WTC11 (cell line): ENCODE data around the gene MIDN. TPM values are rescaled to one million over a fixed set of nuclear protein-coding genes. Genes with fewer than 3 reads are reported as not detected.

Experiments
- ATAC-seq: fragments of 200-7000 bp; cut with Tn5 transposase; 2 replicates; pipeline ENCODE4 v1.10.0; 2021; ENCODE audit warnings: mild to moderate bottlenecking, moderate library complexity
- CTCF ChIA-PET: fragments of 300-600 bp; sonication (Branson Sonifier 250); formaldehyde crosslinking; loops from one replicate; lab custom pipeline; 2021; ENCODE audit warnings: antibody characterized with exemption; lab: Charles Lee
- POLR2A ChIA-PET: fragments of 350-600 bp; sonication (Branson Sonifier 250); formaldehyde crosslinking; loops from one replicate; lab custom pipeline; 2021; ENCODE audit warnings: antibody characterized with exemption; lab: Charles Lee
- DNase-seq: peaks from one replicate; pipeline ENCODE4 v3.0.0; 2021; ENCODE audit warnings: low spot score
- H3K27ac Mint-ChIP-seq: 2 replicates; pipeline ENCODE4 v1.8.0; 2021; ENCODE audit warnings: mixed read lengths
- H3K27me3 Mint-ChIP-seq: 2 replicates; pipeline ENCODE4 v1.8.0; 2021; ENCODE audit warnings: low read depth, mild to moderate bottlenecking, moderate library complexity, mixed read lengths
- H3K36me3 Mint-ChIP-seq: 2 replicates; pipeline ENCODE4 v1.8.0; 2021; ENCODE audit warnings: mixed read lengths
- H3K4me1 Mint-ChIP-seq: 2 replicates; pipeline ENCODE4 v1.8.0; 2022; ENCODE audit warnings: mixed read lengths
- H3K4me3 Mint-ChIP-seq: 2 replicates; pipeline ENCODE4 v1.8.0; 2021; ENCODE audit warnings: mild to moderate bottlenecking, moderate library complexity, mixed read lengths
- H3K9me3 Mint-ChIP-seq: 2 replicates; pipeline ENCODE4 v1.8.0; 2021; ENCODE audit warnings: mixed read lengths
- ATF1 ChIP-seq: sonication (generic); formaldehyde crosslinking; IDR thresholded peaks from 2 replicates; pipeline ENCODE4 v1.8.1; 2023; ENCODE audit warnings: mild to moderate bottlenecking, moderate library complexity, missing genetic modification reagents
- ESRRA ChIP-seq: sonication (generic); formaldehyde crosslinking; IDR thresholded peaks from 2 replicates; pipeline ENCODE4 v1.8.1; 2022; ENCODE audit warnings: mild to moderate bottlenecking, missing genetic modification reagents, borderline replicate concordance
- GTF2I ChIP-seq: fragments of 250-450 bp; sonication (Bioruptor Pico); conservative IDR thresholded peaks from 2 replicates; pipeline ENCODE4 v1.4.0; 2021; ENCODE audit warnings: mild to moderate bottlenecking
- KAT7 ChIP-seq: sonication (generic); formaldehyde crosslinking; IDR thresholded peaks from 2 replicates; pipeline ENCODE4 v1.8.1; 2023; ENCODE audit warnings: missing genetic modification reagents, mild to moderate bottlenecking, borderline replicate concordance
- NR3C1 ChIP-seq: sonication (generic); formaldehyde crosslinking; conservative IDR thresholded peaks from 2 replicates; pipeline ENCODE4 v1.8.1; 2023; ENCODE audit warnings: low read depth, mild to moderate bottlenecking, missing genetic modification reagents
- RORB ChIP-seq: fragments of 250-450 bp; sonication (Bioruptor Pico); IDR thresholded peaks from 2 replicates; pipeline ENCODE4 v1.9.0; 2021; ENCODE audit warnings: mild to moderate bottlenecking
- ZNF138 ChIP-seq: sonication (generic); formaldehyde crosslinking; conservative IDR thresholded peaks from 2 replicates; pipeline ENCODE4 v1.8.1; 2022; ENCODE audit warnings: mild to moderate bottlenecking, moderate library complexity, missing genetic modification reagents
- total RNA-seq: library from RNA; stranded (reverse); gene quantifications from 3 replicates; pipeline ENCODE4 v1.2.3, GENCODE V29; 2021
- TF ChIP-seq, protein P1 (sequence below): sonication (generic); formaldehyde crosslinking; IDR thresholded peaks from 2 replicates; pipeline ENCODE4 v1.8.0; 2023; ENCODE audit warnings: missing genetic modification reagents, mild to moderate bottlenecking, borderline replicate concordance
- TF ChIP-seq, protein P2 (sequence below): sonication (generic); formaldehyde crosslinking; IDR thresholded peaks from 2 replicates; pipeline ENCODE4 v1.8.1; 2022; ENCODE audit warnings: mild to moderate bottlenecking, moderate library complexity, missing genetic modification reagents
- TF ChIP-seq, protein P3 (sequence below): sonication (generic); formaldehyde crosslinking; conservative IDR thresholded peaks from 2 replicates; pipeline ENCODE4 v1.8.1; 2023; ENCODE audit warnings: mild to moderate bottlenecking, low read depth, missing genetic modification reagents, moderate library complexity
- TF ChIP-seq, protein P4 (sequence below): sonication (generic); formaldehyde crosslinking; IDR thresholded peaks from 2 replicates; pipeline ENCODE4 v1.8.1; 2023; ENCODE audit warnings: mild to moderate bottlenecking, missing genetic modification reagents, moderate library complexity
- TF ChIP-seq, protein P5 (sequence below): fragments of 250-450 bp; sonication (Bioruptor Pico); conservative IDR thresholded peaks from 2 replicates; pipeline ENCODE4 v1.9.0; 2021; ENCODE audit warnings: mild to moderate bottlenecking
- TF ChIP-seq, protein P6 (sequence below): sonication (generic); formaldehyde crosslinking; IDR thresholded peaks from 2 replicates; pipeline ENCODE4 v1.8.0; 2022; ENCODE audit warnings: mild to moderate bottlenecking, missing genetic modification reagents
- TF ChIP-seq, protein P7 (sequence below): sonication (generic); formaldehyde crosslinking; IDR thresholded peaks from 2 replicates; pipeline ENCODE4 v1.8.0; 2023; ENCODE audit warnings: missing genetic modification reagents
- TF ChIP-seq, protein P8 (sequence below): sonication (generic); formaldehyde crosslinking; IDR thresholded peaks from 2 replicates; pipeline ENCODE4 v1.8.1; 2022; ENCODE audit warnings: low read depth, missing genetic modification reagents, borderline replicate concordance

MIDN gene
- total RNA-seq, 1 experiment from 2014 or later, result 189 TPM

DNA sequence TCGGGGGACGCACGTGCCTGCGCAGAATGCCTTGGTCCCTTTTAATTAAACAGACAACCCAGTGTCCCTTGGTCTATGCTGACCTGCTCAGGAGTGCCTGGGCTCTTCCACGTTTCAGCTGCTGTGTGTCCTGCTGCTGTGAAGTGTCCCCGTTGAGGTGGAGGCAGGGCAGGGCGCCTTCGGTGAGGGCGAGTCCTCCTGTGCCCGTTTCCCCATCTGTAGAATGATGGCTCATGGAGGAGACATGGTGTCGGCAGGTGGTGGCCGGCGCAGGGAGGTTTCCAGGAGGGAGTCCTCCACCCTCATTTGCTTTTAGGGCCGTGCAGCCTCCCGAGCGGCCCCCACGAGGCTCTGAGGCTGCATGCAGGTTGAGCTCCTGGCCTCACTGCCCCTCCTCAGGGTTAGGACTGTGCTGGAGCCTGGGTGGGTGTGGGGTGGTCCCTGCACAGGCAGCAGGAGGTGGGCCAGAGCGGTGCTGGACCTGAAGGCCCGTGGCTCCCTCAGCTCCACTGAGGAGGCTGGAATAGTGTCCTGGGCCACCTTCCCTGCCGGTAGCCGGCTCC lies 34.0 kb upstream of the MIDN start:
- H3K9me3 Mint-ChIP-seq, result no peaks in the 10 kb centered on the region
- ChIA-PET CTCF (interaction anchor here (0.8 to 2.6 kb wide), 7 partner anchors 9 to 150 kb away, joined by 3 to 13 read pairs (median 4); partner anchors contain the start of gene ARHGAP45), POLR2A (no interaction called here)
- no peaks in the 10 kb centered on the region for H3K27me3 Mint-ChIP-seq
- no peak for DNase-seq
- ATAC-seq, result no peak
- TF ChIP-seq GTF2I (CRISPR knock-in tag) (no peak), ATF1 (CRISPR knock-in tag) (no peak), ESRRA (CRISPR knock-in tag) (no peak), KAT7 (CRISPR knock-in tag) (no peak), NR3C1 (no peak), ZNF138 (CRISPR knock-in tag) (no peak), RORB (no peak)
- TF ChIP-seq, protein P1, sequence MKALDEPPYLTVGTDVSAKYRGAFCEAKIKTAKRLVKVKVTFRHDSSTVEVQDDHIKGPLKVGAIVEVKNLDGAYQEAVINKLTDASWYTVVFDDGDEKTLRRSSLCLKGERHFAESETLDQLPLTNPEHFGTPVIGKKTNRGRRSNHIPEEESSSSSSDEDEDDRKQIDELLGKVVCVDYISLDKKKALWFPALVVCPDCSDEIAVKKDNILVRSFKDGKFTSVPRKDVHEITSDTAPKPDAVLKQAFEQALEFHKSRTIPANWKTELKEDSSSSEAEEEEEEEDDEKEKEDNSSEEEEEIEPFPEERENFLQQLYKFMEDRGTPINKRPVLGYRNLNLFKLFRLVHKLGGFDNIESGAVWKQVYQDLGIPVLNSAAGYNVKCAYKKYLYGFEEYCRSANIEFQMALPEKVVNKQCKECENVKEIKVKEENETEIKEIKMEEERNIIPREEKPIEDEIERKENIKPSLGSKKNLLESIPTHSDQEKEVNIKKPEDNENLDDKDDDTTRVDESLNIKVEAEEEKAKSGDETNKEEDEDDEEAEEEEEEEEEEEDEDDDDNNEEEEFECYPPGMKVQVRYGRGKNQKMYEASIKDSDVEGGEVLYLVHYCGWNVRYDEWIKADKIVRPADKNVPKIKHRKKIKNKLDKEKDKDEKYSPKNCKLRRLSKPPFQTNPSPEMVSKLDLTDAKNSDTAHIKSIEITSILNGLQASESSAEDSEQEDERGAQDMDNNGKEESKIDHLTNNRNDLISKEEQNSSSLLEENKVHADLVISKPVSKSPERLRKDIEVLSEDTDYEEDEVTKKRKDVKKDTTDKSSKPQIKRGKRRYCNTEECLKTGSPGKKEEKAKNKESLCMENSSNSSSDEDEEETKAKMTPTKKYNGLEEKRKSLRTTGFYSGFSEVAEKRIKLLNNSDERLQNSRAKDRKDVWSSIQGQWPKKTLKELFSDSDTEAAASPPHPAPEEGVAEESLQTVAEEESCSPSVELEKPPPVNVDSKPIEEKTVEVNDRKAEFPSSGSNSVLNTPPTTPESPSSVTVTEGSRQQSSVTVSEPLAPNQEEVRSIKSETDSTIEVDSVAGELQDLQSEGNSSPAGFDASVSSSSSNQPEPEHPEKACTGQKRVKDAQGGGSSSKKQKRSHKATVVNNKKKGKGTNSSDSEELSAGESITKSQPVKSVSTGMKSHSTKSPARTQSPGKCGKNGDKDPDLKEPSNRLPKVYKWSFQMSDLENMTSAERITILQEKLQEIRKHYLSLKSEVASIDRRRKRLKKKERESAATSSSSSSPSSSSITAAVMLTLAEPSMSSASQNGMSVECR, result no peak
- TF ChIP-seq, protein P2, sequence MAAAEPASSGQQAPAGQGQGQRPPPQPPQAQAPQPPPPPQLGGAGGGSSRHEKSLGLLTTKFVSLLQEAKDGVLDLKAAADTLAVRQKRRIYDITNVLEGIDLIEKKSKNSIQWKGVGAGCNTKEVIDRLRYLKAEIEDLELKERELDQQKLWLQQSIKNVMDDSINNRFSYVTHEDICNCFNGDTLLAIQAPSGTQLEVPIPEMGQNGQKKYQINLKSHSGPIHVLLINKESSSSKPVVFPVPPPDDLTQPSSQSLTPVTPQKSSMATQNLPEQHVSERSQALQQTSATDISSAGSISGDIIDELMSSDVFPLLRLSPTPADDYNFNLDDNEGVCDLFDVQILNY (CRISPR knock-in tag), result no peak
- TF ChIP-seq, protein P3, sequence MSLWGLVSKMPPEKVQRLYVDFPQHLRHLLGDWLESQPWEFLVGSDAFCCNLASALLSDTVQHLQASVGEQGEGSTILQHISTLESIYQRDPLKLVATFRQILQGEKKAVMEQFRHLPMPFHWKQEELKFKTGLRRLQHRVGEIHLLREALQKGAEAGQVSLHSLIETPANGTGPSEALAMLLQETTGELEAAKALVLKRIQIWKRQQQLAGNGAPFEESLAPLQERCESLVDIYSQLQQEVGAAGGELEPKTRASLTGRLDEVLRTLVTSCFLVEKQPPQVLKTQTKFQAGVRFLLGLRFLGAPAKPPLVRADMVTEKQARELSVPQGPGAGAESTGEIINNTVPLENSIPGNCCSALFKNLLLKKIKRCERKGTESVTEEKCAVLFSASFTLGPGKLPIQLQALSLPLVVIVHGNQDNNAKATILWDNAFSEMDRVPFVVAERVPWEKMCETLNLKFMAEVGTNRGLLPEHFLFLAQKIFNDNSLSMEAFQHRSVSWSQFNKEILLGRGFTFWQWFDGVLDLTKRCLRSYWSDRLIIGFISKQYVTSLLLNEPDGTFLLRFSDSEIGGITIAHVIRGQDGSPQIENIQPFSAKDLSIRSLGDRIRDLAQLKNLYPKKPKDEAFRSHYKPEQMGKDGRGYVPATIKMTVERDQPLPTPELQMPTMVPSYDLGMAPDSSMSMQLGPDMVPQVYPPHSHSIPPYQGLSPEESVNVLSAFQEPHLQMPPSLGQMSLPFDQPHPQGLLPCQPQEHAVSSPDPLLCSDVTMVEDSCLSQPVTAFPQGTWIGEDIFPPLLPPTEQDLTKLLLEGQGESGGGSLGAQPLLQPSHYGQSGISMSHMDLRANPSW (CRISPR knock-in tag), result no peak
- TF ChIP-seq, protein P4, sequence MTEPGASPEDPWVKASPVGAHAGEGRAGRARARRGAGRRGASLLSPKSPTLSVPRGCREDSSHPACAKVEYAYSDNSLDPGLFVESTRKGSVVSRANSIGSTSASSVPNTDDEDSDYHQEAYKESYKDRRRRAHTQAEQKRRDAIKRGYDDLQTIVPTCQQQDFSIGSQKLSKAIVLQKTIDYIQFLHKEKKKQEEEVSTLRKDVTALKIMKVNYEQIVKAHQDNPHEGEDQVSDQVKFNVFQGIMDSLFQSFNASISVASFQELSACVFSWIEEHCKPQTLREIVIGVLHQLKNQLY (CRISPR knock-in tag), result no peak
- TF ChIP-seq, protein P5, sequence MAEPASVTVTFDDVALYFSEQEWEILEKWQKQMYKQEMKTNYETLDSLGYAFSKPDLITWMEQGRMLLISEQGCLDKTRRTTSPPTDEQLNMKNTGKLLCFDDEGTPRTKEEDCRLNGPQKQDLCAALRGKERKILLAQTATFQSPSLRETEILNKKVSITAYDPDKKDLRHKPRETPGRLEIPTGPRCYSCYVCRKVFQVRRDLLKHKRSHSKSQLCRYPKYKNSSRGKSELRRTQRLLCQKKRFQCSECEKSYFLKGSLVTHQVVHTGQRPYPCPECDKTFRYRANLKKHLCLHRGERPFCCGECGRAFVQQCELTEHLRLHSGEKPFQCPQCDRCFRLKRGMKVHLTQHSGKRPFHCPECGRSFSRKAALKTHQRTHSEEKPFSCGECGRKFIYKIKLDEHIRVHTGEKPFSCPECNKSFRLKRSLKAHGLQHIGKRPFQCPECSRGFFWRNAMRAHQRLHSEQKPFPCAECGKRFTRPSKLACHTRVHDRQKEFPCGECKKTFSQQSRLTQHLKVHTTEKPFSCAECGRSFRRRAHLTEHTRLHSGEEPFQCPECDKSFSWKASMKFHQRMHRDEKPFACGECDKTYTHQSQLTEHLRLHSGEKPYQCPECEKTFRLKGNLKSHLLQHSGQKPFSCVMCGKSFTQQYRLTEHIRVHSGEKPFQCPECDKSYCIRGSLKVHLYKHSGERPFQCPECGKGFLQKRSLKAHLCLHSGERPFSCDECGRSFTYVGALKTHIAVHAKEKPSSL (CRISPR knock-in tag), result no peak
- TF ChIP-seq, protein P6, sequence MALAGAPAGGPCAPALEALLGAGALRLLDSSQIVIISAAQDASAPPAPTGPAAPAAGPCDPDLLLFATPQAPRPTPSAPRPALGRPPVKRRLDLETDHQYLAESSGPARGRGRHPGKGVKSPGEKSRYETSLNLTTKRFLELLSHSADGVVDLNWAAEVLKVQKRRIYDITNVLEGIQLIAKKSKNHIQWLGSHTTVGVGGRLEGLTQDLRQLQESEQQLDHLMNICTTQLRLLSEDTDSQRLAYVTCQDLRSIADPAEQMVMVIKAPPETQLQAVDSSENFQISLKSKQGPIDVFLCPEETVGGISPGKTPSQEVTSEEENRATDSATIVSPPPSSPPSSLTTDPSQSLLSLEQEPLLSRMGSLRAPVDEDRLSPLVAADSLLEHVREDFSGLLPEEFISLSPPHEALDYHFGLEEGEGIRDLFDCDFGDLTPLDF (CRISPR knock-in tag), result no peak
- TF ChIP-seq, protein P7, sequence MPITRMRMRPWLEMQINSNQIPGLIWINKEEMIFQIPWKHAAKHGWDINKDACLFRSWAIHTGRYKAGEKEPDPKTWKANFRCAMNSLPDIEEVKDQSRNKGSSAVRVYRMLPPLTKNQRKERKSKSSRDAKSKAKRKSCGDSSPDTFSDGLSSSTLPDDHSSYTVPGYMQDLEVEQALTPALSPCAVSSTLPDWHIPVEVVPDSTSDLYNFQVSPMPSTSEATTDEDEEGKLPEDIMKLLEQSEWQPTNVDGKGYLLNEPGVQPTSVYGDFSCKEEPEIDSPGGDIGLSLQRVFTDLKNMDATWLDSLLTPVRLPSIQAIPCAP (CRISPR knock-in tag), result no peak
- TF ChIP-seq, protein P8, sequence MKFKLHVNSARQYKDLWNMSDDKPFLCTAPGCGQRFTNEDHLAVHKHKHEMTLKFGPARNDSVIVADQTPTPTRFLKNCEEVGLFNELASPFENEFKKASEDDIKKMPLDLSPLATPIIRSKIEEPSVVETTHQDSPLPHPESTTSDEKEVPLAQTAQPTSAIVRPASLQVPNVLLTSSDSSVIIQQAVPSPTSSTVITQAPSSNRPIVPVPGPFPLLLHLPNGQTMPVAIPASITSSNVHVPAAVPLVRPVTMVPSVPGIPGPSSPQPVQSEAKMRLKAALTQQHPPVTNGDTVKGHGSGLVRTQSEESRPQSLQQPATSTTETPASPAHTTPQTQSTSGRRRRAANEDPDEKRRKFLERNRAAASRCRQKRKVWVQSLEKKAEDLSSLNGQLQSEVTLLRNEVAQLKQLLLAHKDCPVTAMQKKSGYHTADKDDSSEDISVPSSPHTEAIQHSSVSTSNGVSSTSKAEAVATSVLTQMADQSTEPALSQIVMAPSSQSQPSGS, result no peak
- peak overlapping the region; percentile 73 for H3K27ac Mint-ChIP-seq
- peaks cover 14% of the 10 kb centered on the region for H3K36me3 Mint-ChIP-seq
- peaks cover 44% of the 10 kb centered on the region for H3K4me1 Mint-ChIP-seq
- no peak overlapping the region for H3K4me3 Mint-ChIP-seq
